GM10847 (cell line): ENCODE measurements around the gene HCRTR1.

Experiments used
- POLR2A ChIP-seq: IDR thresholded peaks from 2 replicates; pipeline ENCODE4 v1.6.1; 2011; ENCODE audit not compliant: insufficient read length; ENCODE audit errors: extremely low read depth

HCRTR1 gene

GRCh38 chr1:31657972-31658510, 40.6 kb downstream of the HCRTR1 start:
- no peak for TF ChIP-seq POLR2A

DNA sequence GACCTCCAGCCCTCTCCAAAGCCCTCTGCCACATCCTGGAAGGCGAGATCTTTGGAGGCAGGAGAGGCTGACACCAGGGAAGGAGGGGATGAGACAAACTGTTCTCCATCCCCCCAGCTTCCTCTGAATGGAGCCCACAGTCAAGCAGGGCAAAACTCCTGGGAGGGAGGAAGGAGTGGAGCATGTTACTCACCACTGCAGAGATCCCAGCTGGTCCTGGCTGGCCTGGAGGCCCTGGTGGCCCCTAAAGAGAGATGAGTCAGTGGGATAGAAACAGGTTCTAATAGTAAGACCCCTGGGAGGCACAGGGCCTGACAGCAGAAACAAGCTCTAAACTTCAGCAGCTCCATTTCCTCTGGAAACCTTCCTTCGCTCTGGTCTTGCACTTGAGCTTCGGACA, 41.2 kb downstream of the HCRTR1 start:
- no peak for TF ChIP-seq POLR2A

DNA sequence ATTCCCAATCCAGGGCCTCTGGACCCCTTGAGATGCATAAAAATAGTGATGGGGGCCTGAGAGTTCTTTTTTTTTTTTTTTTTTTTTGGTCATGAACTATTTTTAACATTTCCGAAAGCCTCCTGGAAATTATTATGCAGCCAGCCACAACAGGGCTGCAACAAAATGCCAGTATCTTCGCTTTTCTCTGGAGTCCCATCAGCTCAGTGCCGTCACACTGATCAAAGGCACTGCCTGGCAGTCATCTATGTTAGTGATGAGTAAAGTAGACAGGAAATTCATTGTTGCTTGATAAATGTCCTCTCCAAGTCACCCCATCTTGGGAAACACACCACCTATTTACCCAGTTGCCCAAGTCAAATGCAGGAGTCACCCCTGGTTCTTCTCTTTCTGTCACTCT, 42.4 kb downstream of the HCRTR1 start:
- TF ChIP-seq POLR2A = no peak

DNA sequence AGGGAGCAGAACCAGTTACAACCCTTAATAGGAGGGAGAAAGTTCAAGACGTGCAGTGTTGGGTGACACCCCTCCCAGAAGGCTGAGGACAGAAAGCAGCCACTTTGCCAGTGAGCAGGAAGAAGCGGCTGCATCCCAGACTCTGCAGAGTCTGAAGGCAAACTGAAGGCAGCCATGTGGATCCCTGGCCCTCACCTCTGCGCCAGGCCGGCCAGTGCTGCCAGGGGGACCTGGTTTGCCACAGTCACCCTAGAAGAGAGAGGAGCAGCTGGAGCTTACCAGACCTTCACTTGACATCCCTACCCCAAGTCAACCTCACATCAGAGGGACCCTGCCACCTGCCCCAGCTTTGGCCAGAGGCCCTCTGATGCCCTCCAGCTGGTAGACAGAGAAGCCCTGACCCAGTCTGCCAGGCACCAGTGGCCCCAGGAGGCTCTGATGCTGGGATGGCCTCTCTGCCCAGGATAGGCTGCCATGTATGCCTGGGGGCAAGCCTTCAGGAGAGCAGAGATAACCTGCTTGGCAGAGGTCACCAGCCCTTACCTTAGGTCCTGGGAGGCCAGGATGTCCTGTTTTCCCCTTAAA, 43.5 kb downstream of the HCRTR1 start:
- no peak for TF ChIP-seq POLR2A

GRCh38 chr1:31661856-31662255, 44.4 kb downstream of the HCRTR1 start:
- TF ChIP-seq POLR2A = no peak

GRCh38 chr1:31662463-31662862, 45.0 kb downstream of the HCRTR1 start:
- no peak for TF ChIP-seq POLR2A

- TF ChIP-seq POLR2A = no peak
Measured at GRCh38 chr1:31663622-31664452, 46.3 kb downstream of the HCRTR1 start.

DNA sequence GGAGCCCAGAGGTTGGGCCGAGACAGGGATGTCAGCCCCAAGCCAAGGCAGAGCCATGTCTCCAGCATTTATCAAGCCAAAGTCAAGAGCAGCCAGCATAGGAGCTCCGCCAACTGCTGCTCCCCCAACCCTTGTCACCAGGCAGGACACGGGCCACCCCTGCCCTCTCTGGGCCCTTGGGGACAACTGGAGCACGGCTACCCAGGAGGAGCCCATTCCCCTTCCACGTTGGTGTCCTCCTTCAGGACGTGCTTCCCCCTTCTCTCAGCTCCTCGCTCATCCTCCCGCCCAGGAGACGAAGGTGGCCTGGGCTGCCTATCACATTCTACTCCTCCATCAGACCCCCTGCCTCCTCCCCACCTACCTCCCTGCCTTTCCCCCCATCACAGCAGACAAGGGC, 47.0 kb downstream of the HCRTR1 start:
- no peak for TF ChIP-seq POLR2A

- TF ChIP-seq POLR2A = no peak
Measured at GRCh38 chr1:31665234-31665878, 47.9 kb downstream of the HCRTR1 start.

DNA sequence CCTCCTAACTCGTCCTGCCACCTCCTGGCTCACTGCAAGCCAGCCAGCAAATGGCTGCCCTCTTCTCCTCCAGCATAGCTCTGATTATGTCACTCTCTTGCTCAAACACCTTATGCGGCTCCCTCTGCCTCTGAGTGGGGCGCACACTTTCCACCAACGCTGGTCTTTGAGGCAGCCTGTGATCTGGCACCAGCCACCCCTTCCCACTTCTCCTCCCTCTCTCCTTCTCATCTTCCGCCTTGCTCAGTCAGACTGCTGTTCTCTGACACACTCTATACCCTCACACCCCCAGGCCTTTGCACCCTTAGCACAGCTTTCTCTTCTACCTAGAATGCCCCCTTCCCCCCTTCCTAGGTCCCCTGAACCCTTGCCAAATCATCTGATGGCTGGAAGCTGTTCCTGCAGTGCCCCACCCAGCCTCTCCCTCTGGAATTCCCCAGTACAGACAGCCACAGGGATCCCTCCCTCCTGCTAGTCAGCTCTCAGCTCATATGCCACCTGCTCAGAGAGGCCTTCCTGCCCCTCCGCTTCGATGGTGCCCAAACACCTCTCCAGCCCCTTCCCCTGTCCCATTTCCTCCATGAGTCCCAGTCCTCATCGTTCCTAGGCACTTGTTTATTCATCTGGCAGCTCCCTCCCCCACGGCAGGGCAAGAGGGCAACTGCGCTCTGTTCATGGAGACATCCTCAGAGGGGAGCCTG, 48.9 kb downstream of the HCRTR1 start:
- no peak for TF ChIP-seq POLR2A

DNA sequence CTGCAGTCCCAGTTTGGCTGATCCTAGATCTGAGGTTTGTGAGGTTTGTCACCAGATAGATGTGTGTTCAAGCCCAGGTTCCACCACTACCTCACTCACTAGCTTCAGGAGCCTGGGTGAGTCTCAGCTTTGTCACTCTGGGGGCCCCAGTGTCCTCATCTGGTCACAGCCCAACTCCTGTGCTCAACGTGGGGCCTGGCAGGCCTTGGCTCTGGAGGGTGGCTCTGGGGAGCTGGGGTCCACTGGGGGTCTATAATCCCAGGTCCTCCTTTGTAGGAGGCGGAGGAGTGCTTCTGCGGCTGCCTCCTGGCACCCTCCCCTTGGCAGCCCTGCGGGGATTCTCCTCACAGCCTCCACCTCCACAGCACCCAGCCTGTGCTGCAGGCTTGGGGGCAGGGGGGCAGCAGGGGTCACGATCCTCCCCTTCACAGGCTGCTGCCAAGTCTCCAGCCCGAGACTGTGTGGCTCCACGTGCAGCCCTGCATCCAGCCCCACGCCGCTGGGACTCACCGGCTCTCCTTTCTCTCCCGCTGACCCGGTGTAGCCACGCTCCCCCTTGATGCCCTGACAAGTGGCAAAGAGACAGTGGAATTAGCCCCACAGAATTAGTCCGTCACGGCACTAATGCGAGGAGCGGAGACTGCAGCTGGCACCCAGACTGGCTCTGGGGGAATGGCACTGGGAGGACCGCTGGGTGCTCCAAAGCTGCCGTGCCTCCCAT, 49.7 kb downstream of the HCRTR1 start:
- no peak for TF ChIP-seq POLR2A

DNA sequence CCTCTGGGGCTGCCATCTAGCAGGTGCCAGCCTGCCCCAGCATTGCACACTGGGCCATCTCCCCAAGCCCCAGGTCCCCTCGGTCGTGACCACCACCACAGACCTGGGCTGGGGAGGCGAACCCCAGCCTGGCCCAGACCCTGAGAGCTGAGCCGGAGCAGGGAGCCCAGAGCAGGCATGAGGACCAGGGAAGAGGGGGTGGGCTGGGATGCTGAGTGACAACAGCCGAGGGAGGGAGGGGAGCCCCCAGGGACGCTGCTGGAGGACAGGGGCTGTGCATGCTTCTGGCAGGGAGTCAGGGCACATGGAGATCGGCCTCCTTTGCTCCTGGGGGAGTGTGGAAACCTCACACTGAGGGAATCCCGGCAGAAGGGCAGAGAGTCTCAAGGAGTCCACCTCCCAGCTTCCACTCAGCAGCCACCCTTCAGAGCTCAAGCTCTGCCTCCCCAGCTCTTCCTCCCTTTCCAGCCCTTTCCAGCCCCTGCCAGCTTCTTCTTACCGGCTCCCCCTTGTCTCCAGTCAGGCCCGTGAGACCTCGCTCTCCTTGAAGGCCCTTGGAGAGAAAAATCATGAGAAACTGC, 50.9 kb downstream of the HCRTR1 start:
- no peak for TF ChIP-seq POLR2A

- no peak for TF ChIP-seq POLR2A
Measured at GRCh38 chr1:31669433-31669785, 51.9 kb downstream of the HCRTR1 start.

DNA sequence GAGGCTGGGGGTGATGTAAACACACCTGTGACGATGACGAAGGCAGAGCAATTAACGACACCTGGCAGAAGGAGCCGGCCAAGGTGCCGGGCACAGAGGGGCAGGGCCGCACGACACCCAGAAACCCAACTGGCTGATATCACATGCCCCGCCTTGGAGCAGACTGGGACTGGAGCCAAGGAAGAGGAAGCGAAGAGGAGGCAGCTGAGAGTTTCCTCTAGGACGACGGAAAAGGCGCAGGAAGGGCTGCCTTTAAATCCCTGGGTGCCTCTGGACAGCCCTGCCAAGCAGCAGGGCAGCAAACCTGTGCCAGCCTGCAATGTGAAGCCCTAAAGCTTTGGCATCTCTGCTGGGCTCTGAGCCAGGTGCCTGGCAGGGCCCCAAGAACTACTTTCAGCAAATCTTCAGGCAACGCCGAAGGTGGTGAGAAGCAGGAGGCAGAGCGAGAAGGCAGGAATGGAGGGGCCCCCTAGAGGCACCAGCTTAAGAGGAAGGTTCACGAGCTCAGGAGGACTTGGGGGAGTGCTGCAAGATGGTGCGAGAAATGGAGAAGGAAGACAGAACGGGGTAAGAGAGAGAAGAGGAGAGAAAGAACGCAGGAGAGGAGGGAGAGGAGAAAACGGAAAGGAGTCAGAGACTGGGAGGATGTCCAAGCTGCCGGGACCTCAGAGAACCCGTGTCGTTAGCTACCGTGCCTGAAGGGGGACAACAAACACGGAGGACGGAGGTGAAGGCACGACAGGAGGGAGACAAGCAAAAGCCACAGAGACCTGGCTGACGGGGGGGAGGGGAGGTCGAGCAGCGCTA, 52.5 kb downstream of the HCRTR1 start:
- TF ChIP-seq POLR2A = no peak
